HT1080 (cell line): ENCODE data around the gene TLL2. TPM values are rescaled to one million over a fixed set of nuclear protein-coding genes. Genes with fewer than 3 reads are reported as not detected.

Experiments
- DNase-seq: peaks from one replicate; pipeline ENCODE4 v3.0.0-alpha.2; 2015; ENCODE audit warnings: low read depth
- total RNA-seq: library from RNA; depleted of rRNA; stranded (reverse); fragments of >200 nt; shearing (Covaris generic); gene quantifications from 2 replicates; pipeline ENCODE4 v1.2.3, GENCODE V29; 2014

Gene TLL2
- total RNA-seq, 1 experiment from 2014 or later, result 0.05 TPM

- no peak for DNase-seq
Measured at GRCh38 chr10:96397902-96398301, 115.8 kb downstream of the TLL2 start.

- peak; percentile 73 for DNase-seq
Measured at GRCh38 chr10:96395931-96396877, 117.5 kb downstream of the TLL2 start.

GRCh38 chr10:96390460-96390864 is 123.3 kb downstream of the TLL2 start:
- DNase-seq, result no peak

- no peak for DNase-seq
Measured at GRCh38 chr10:96389785-96390184, 123.9 kb downstream of the TLL2 start.

- no peak for DNase-seq
Measured at GRCh38 chr10:96387601-96388000, 126.1 kb downstream of the TLL2 start.

- DNase-seq, result no peak
Measured at GRCh38 chr10:96387161-96387560, 126.6 kb downstream of the TLL2 start.

GRCh38 chr10:96384506-96384905 is 129.2 kb downstream of the TLL2 start:
- no peak for DNase-seq

GRCh38 chr10:96380821-96381220 is 132.9 kb downstream of the TLL2 start:
- DNase-seq, result peak; percentile 66

- no peak for DNase-seq
Measured at GRCh38 chr10:96379758-96380157, 134.0 kb downstream of the TLL2 start.

GRCh38 chr10:96378741-96379140 is 135.0 kb downstream of the TLL2 start:
- DNase-seq, result no peak

- peak; percentile 61 for DNase-seq
Measured at GRCh38 chr10:96377816-96378294, 135.9 kb downstream of the TLL2 start.

GRCh38 chr10:96376483-96376882 is 137.2 kb downstream of the TLL2 start:
- DNase-seq, result no peak

GRCh38 chr10:96374985-96375830 is 138.5 kb downstream of the TLL2 start:
- DNase-seq, result peak; percentile 87

GRCh38 chr10:96374639-96374984 is 139.1 kb downstream of the TLL2 start:
- no peak for DNase-seq

GRCh38 chr10:96374004-96374403 is 139.7 kb downstream of the TLL2 start:
- DNase-seq, result no peak

- no peak for DNase-seq
Measured at GRCh38 chr10:96371356-96371755, 142.4 kb downstream of the TLL2 start.

- peak; percentile 74 for DNase-seq
Measured at GRCh38 chr10:96370584-96371157, 143.1 kb downstream of the TLL2 start.

- peak; percentile 75 for DNase-seq
Measured at GRCh38 chr10:96369890-96370583, 143.7 kb downstream of the TLL2 start.

- no peak for DNase-seq
Measured at GRCh38 chr10:96368971-96369370, 144.8 kb downstream of the TLL2 start.

GRCh38 chr10:96367470-96367869 is 146.3 kb downstream of the TLL2 start:
- no peak for DNase-seq

GRCh38 chr10:96366508-96366907 is 147.2 kb downstream of the TLL2 start:
- DNase-seq, result no peak
